HuH-7.5 (cell line): ENCODE measurements around the gene DCUN1D2.
"Not testable (repeated sequence)": the region's sequence is repeated elsewhere in the genome, so short reads cannot be mapped to it uniquely, and the experiment has no call there.

Source experiments
- DNase-seq: peaks from one replicate; pipeline ENCODE4 v3.0.0; 2011; ENCODE audit warnings: low spot score

DCUN1D2 gene

DNA sequence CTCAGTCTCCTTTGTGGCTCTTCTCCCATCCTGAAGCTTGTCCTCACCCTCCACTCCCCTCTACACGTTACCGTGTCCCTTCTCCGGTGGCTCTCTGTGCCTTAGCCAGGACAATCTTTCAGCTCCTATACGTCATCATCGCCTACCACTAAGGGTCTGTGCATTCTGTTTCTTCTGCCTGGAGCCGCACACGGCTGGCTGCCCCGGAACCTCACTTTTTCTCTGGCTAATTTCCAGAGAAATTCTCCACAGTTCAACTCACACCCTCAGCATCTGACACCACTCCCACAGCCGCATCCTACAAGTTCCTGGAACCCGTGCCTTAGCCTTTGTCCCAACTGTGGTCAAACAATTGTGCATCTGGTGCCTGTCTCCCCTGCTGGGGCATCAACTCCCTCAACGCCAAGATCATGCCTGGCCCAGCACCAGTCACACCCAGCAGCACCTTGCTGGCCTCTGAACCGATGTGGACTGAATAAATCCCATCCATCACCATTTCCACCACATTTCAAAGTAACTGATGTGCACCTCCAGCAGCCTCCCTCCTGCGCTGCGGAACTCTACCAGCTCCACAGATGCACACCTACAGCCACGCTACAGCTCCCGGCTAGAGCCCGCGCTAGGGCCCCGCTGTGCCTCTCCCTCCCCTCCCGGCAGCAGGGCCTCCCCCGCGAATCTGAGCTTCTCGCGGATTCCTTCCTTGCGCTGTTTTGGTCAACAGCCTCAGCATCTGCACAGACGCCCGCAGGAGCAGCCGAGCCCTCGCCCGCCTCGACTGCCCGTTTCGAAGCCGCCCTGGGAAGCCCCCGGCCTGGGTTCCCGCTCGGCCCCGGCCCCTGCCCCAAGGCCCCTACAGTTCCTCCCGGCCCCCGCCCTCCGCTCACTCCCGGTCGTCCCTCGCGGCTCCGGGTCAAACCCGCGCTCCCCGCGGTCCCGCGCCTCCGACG, 689 bp downstream of the DCUN1D2 start:
- peak; percentile 36 for DNase-seq

DNA sequence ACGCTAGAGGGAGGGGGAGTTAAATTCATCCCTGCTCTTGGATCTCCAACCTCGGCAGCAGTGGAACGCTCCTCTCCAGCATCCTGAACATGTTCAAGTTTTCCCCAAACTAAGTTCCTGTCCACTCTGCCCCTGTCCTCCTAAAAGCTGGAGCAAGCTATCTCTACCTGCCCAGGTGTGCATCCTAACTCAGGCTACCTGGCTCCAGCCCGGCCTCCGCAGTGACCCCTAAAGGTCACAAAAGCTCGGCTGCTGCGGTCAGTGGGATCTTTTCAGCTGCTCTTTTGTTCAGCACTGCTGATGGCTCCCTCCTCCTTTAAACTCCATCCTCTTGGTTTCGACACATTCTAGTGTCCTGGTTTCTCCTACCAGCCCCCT, 1.4 kb downstream of the DCUN1D2 start:
- DNase-seq = no peak

DNA sequence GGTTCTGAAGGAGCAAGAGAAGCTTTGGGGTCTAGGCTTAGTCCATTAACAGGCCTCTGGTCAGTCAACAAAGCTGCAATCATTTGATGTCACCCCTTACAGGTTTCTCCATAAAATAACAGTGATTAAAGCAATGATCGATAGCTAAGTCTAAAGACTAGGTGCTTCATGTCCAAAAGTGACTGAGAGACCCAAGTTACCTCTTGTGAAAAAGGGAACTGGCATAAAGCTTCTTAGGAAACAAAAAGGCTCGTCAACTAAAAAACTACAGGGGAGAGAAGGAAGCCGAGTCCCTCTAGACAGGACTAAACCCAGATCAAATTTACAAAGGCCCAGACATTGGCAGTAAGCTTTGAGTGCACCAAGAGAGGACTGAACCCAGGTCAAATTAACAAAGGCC, 2.2 kb downstream of the DCUN1D2 start:
- DNase-seq = no peak

DNA sequence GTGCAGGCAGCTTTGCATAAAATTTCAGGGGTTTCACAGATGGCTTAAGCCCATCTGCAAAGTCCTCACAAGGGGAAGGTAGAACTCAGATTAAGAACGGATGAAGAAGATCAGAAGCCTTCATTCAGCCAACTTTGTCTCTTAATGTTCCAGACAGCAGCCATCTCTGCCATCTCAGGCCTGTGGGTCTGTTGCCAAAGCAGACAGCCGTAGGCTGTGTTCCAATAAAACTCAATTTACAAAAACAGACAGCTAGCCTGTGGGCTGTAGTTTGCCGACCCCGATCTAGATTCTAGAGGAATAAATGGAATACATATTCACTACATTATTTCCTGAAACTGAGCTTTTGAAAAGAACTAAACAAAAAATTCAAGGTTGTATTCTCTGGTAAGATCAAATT, 3.8 kb downstream of the DCUN1D2 start:
- DNase-seq = no peak

DNA sequence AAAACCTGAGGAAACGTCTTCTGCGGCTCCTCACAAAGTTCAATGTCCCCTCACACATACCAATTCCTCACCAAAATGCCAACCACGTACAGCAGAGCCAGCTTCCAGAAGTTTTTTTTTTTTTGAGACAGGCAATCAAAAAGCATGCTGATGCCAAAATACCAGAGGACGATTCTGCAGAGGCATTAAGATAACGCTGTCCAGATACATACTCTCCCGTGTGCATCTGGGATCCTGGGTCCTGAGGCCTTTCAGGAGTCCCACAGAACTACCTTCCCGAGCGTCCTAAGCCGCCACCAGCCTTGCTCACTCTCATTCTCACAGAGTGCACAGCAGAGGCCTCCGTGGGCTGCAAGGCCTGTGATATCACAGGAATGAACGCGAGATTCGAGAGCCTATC, 5.0 kb downstream of the DCUN1D2 start:
- DNase-seq = no peak

DNA sequence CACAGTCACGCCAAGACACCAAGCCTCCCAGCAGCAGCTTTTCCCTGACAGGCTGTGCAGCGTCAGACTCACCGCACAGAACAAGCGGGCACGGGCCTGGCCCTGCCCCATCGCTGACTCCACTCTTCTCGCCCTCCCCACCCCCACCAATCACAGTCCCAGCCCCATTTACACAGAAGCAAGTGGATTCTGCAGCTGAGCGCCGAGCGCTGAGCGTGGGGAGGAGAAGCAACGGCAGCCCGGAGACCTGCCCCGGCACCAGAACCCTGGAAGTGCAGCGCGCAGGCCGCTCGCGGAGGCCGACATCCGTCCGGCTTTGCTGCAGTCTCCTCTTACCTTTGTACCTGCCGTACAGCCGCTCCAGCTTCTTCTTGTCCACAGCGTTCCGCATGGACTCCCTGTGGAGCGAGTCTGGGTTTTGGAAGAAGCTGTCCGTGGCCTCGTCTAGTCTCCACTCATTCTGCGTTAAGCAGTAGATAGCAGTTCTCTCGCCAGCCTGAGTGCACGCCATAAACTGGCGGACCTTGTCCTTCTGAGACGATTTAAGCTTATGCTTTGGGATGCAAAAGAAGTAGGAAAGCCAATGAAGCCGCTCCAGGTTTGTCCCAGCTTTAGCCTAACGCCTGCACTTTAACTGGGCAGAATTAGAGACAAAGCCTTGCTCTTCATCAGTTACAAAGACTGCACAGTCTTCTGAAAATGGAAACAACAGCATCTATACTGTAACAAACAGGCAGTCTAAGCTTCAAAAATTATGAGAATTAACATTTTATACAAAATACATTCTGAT, 6.8 kb downstream of the DCUN1D2 start:
- DNase-seq = no peak

DNA sequence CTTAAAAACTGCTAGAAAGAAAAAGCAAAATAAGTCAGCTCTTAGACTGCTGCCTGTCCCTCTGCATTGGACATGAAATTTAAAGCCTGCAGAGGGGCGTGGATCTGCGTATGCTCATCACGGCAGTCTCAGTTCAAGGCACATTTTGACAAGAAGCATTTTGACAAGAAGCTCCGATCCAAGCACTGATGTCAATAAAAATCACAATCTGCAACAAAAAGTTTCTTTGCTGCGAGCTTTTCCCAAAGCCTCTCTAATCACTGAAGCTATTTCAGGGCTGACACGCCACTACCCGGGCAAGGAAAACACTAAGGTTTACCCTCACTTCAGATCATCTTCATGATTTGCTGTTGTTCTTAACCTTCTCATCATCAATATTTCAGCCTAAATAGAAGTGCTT, 7.4 kb downstream of the DCUN1D2 start:
- no peak for DNase-seq

DNA sequence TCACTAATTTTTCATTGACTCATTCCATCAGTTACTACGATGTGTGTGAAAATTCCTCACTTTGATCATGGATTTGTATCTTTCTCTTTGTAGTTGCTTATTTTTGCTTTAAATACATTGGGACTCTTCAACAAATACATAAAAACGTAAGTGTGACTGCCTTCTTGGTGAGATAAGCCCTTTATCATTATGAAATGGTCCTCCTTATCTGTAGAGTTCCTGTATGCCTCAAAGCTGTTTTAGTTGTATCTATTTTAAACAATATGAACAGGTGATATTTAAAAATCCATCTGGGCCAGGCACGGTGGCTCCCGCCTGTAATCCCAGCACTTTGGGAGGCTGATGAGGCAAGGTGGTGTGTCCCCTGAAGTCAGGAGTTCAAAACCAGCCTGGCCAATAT, 11.3 kb downstream of the DCUN1D2 start:
- no peak for DNase-seq

DNA sequence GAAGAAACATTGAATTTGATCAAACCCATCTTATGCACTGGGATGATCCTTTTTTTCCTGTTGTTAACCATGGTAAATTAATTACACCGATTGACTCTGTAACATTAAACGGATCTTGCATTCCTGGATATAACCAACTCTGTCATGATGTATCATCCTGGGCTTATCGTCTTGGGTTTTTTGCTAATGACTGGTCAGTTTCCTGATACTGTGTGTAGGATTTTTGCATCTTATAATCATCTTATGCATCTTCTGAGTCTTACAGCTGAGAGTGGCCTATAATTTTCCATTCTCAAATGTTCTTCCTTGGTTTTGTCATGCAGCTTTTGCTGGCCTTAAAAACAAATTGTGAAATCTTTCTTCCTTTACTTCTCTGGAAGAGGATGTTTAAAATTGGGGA, 12.8 kb downstream of the DCUN1D2 start:
- no peak for DNase-seq

DNA sequence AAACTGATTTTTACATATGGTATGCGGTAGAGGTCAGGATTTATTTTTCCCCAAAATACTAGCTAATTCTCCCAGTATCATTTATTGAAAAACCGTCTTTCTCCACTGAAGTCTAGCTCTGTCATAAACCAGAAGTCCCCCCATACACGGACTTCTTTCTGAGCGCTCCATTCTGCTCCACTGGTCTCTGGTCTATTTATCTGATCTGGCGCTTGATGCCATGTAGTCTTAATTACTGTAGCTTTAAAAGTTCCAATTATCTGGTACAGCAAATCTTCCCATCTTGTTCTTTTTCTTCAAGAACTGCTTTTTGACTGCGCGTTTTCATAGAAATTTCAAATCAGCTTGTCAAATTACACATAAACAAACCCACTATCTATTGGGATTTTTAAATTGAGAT, 13.7 kb downstream of the DCUN1D2 start:
- DNase-seq = no peak

DNA sequence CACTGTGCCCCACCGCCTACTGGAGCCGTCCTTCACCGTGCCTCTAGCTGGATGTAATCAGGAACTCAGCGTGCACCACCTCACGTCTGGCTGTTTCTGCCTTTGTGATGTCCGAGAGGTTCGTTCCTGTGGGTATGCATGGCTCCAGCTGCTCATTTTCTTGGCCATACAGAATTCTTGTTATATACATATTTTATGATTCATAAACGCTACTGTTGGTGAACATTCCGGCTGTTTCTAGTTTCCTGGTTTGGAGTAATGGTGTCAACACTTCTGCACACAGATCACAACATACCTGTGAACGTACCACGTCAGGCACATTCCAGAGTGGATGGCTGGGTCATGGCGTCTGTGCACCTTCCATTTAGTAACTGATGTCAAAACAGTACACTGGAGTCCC, 14.6 kb downstream of the DCUN1D2 start:
- no peak for DNase-seq

DNA sequence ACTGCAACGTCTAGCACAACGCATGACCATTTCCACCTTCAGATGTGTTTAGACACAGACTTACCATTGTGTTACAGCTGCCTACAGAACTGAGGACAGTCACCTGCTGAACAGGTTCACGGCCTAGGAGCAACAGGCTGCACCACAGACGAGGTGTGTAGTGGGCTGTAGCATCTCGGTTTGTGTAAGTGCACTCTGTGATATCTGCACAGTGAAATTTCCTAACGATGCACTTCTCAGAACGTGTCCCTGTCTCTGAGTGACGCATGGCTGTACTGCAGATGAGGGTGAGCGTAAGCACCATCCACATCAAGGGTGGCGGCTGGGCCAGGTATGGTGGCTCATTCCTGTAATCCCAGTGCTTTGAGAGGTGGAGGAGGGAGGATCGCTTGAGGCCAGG, 15.2 kb downstream of the DCUN1D2 start:
- DNase-seq = no peak

DNA sequence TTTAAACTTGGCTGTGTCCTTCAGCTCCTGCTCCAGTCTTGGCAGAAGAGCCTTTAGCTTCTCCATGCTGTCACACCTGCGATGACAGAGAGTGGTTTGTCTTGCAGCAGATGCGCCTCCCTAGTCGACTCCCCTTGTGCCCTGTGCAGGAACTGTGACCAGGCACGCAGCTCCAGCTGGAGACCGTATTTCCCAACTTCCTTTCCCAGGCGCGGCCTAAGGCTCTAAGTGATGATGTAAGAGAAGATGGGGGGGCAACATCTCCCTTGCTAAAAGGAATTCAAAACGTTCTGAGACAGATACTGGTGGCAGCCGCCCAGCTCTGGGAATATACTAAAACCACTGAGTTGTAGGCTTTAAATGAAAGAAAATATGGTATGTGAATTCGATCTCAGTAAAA, 16.3 kb downstream of the DCUN1D2 start:
- DNase-seq = no peak

DNA sequence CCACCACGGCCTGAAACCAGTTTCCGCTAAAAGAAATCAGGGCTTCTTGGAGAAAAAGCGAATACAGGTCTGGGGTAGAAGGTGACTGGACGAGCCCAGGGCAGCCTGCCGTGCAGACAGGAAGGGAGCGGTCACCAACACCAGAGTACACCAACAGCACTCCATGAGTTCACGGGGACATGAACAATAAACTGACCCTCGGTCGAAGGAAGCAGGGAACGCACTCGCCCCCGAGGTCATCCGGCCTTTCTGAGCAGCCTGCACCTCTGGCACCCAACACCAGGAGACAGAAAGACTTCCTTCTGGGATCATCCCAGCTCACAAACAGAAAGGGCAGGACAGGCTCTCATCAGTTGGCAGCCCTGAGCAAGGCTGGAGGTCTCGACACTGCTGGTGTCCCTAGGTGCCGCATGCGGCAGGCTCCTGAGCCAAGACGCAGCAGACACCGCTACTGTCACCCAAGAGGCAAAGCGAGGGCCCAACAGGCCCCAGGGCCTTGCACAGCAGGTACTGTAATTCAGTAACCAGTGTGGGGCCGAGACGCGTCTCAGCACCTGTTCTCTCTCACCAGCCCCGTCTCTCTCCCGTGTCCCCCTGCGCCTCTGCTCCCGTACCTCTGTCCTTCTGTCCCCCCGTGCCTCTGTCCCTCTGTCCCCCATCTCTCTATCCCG, 18.0 kb downstream of the DCUN1D2 start:
- no peak for DNase-seq

DNA sequence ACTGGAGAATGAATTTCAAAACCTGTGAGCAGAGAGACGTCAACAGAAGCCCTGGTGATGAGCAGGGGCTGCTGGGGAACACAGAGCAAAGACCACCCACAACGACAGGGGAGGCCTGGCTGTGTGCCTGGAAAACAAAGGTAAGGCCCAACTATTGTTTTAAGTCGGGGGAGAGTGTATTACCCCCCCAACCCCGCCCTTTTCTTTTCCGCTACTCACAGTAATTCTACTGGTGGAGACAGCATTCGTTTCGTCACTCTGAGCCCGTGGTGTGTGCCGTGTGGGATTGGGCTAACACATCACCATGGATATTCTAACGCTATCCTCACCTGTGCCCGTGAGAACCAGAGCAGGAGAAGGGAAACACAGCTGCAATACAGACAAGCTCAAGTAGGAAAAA, 18.7 kb downstream of the DCUN1D2 start:
- DNase-seq = no peak

DNA sequence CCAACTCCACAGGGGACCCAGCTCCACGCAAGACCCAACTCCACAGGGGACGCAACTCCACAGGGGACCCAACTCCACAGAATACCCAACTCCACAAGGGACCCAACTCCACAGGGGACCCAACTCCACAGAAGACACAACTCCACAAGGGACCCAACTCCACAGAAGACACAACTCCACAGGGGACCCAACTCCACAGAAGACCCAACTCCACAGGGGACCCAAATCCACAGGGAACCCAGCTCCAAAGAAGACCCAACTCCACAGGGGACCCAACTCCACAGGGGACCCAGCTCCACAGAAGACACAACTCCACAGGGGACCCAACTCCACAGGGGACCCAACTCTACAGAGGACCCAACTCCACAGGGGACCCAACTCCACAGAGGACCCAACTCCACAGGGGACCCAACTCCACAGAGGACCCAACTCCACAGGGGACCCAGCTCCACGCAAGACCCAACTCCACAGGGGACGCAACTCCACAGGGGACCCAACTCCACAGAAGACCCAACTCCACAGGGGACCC, 19.8 kb downstream of the DCUN1D2 start:
- DNase-seq = not testable (repeated sequence)

DNA sequence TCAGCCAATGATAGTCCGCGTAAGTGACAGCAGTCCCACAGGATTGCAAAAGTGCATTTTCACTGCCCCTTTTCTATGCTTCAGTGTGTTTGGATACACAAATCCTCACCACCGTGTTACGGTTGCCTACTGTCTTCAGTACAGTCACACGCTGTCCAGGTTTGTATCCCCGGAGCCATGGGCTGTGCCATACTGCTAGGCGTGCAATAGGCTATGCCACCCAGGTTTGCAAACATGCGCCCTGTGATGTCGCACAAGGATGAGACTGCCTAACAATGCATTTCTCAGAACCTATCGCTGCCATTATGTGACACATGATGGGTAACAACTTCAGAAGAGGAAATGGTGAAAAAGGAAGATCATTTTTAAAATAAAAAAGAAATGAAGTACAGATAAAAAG, 20.4 kb downstream of the DCUN1D2 start:
- no peak for DNase-seq

DNA sequence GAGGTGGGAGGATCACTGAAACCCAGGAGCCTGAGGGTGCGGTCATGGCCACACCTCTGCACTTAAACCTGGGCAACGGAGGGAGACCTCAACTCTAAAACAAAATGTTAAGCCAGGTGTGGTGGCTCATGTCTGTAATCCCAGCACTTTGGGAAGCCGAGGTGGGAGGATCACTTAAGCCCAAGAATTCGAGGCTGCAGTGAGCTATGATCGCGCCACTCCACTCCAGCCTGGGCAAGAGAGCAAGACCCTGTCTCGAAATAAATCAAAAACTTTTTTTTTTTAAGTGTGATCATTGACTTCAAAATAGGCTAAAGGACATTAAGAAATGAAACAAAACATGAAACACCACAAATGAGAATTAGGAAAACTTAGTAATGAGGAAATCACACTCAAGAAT, 20.9 kb downstream of the DCUN1D2 start:
- DNase-seq = no peak

DNA sequence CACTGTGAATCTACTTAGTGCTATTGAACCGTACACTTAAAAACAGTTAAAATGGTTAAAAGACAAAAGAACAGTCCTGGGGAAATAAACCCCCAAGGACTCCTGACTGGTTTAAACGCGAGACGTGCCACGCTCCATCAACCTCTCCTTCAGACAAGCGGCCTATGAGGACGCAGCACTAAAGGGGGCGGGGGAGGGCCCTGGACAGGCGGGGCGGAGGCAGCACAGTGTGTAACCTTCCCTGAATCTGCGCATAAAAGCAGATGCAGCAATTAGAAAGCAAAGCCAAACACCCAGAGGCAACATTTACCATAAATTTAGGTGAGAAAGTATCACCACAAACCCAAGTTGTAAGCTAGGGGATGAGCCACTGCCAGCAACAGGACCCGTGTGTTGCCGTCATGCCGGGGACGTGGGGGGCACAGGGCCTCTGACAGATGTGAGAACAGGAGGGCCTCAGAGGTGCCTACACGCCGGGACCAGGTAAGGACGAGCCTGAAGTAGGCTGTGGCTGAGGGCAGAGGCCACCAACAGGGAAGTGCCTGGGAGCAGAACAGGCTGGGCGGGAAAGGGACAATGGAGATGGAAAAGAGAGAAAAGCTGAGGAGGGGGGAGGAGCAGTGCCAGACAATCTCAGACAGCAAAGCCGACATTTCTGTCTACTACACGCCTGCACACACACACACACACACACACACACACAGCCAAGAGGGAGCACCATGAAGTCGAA, 21.9 kb downstream of the DCUN1D2 start:
- no peak for DNase-seq

DNA sequence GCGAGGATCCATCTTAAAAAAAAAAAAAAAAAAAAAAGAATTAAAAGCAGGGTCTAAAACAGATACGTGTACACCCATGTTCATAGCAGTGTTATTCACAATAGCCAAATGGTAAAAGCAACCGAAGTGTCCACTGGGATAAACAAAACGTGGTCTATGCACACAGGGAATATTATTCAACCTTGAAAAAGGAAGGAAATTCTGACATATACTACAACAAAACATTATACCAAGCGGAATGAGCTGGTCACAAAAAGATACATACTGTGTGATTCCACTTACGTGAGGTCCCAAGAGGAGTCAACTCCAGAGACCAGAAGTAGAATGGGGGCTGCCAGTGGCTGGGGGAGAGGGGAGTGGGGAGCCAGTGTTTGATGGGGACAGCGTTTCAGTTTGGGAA, 22.5 kb downstream of the DCUN1D2 start:
- no peak for DNase-seq

DNA sequence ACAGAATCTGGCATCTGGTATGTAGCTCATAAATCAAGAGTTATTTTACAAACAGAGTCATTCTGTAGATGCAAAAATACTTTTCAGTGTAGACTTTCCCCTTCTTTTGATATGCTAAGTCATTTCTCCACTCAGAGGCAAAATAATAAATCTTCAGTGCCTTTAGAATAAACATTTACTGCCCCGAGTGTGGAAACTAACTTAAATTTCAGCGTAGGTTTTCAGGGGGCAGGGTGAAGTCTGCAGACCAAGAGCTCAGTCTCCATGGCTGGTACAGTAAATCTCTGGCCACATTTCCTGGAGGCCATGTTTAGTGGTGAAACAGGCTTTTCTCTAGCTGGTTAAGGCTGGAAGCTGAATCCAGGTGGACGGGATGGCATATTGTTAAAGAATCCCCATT, 24.1 kb downstream of the DCUN1D2 start:
- DNase-seq = no peak

DNA sequence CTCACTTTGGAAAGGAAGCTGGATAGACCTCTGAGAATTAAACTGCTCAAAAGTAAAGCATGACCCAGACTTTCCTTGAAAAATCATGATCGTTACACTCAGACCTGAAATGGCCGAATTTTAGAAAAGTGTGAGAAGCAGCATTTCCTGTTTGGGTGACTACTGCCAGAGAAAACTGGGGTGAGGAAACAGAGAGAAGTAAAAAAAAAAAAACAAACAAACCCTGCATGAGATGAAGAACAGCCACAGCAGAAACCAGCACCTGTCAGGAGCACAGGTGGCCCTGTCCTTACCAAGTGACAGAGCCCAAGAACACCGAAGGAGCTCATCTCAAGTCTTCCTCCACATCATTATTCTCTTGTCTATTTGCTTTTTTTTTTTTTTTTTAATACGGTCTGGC, 25.2 kb downstream of the DCUN1D2 start:
- no peak for DNase-seq
